ENCODE data around the gene HYDIN. TPM values are rescaled to one million over a fixed set of nuclear protein-coding genes. Genes with fewer than 3 reads are reported as not detected.

The HYDIN gene
- polyA plus RNA-seq (2013): 0.12 and 0.18 TPM in 2 replicates

GRCh38 chr16:71230122-71230845, at the start of gene HYDIN:
TSS of gene HYDIN (minus strand) at chr16:71230722. CDS start at chr16:71186895, 43,827 bp downstream.
- H4K8ac ChIP-seq (ENCODE audit: low read depth, low read length): peak within 1 kb of the TSS; percentile 9
- no peak within 1 kb of the TSS for H3K27ac ChIP-seq (ENCODE audit: low read depth, low read length)
- H3K23ac ChIP-seq (ENCODE audit: low read length): no peak within 1 kb of the TSS
- H3K27me3 ChIP-seq (ENCODE audit: insufficient read depth, low read length): no peaks in the 10 kb centered on the region
- H3K4me2 ChIP-seq (ENCODE audit: low read length): peak within 1 kb of the TSS; percentile 93
- no peaks in the 10 kb centered on the region for H3K36me3 ChIP-seq (ENCODE audit: control insufficient read depth in 1 of 2, insufficient read depth in 2 of 2, low read length in 2 of 2)
- H3K14ac ChIP-seq (ENCODE audit: low read length): no peak within 1 kb of the TSS
- H3K9me3 ChIP-seq (ENCODE audit: insufficient read depth, low read depth, low read length): no peaks in the 10 kb centered on the region
- no peak within 1 kb of the TSS for H3K18ac ChIP-seq (ENCODE audit: low read length)
- H2BK12ac ChIP-seq (ENCODE audit: low read length): no peak within 1 kb of the TSS
- H2BK5ac ChIP-seq (ENCODE audit: low read depth, low read length, poor library complexity): no peak within 1 kb of the TSS
- no peak within 1 kb of the TSS for H3K9ac ChIP-seq (ENCODE audit: low read length)
- H2AFZ ChIP-seq (ENCODE audit: insufficient read depth, low read length, poor library complexity): peak within 1 kb of the TSS; percentile 37
- peak within 1 kb of the TSS; percentile 52 for H3K4me3 ChIP-seq (ENCODE audit: low read depth, low read length)
- H3K4ac ChIP-seq (ENCODE audit: low read depth, low read length): no peak within 1 kb of the TSS
- DNase-seq: peak; percentile 91 to 95
- WGBS (ENCODE audit: extremely low coverage, insufficient coverage, insufficient read length): no CpG with 5 or more reads among the region's 38 CpGs
- no peak within 1 kb of the TSS for H2AK5ac ChIP-seq (ENCODE audit: low read length)
- no peaks in the 10 kb centered on the region for H3K4me1 ChIP-seq (ENCODE audit: control insufficient read depth in 1 of 2, insufficient read depth in 2 of 2, low read length in 2 of 2)
- H4K12ac ChIP-seq (ENCODE audit: low read depth, low read length): no peak within 1 kb of the TSS
- no peaks in the 10 kb centered on the region for H3K79me2 ChIP-seq (ENCODE audit: control insufficient read depth, insufficient read depth, low read length, poor library complexity)
- H4K91ac ChIP-seq (ENCODE audit: low read depth, low read length): no peak within 1 kb of the TSS
- no peaks in the 10 kb centered on the region for H3K79me1 ChIP-seq (ENCODE audit: low read length)
- no peak within 1 kb of the TSS for H2BK120ac ChIP-seq (ENCODE audit: insufficient read depth, low read length, poor library complexity)

DNA sequence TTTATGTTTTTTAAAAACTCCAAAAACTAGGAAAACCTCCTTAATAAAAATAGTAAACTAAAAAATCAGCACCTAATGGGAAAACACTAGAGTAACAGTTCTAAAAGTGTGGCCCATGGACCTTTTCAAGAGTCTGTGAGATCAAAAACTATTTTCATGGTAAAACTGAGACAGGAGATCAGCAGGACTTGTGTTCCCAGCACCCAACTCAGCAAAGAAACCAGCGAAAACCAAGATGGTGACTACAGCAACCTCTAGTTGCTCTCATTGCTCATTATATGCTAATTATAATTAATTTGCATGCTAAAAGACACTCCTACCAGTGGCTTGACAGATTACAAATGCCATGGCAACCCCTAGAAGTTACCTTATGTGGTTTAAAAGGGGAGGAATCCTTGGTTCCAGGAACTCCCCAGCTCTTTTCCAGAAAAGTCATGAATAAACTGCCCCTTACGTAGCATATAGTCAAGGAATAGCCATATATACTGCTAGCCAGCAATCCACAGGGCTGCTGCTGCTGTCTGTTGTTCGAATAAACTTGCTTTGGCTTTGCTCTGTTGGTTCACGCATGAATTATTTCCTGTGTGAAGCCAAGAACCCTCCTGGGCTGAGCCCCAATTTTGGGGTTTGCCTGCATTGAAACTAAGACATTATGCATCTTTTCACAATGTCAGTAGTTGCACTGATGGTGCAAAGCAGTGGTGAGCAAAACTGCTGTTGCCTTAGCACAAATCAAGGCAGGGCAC, 46.2 kb upstream of the HYDIN start:
- Histone ChIP-seq H4K8ac (ENCODE audit: low read depth, low read length) (no peak overlapping the region), H3K4ac (ENCODE audit: low read depth, low read length) (no peak overlapping the region), H3K14ac (ENCODE audit: low read length) (no peak overlapping the region), H3K4me2 (ENCODE audit: low read length) (no peak overlapping the region), H3K27ac (ENCODE audit: low read depth, low read length) (no peak overlapping the region), H3K9ac (ENCODE audit: low read length) (no peak overlapping the region), H3K18ac (ENCODE audit: low read length) (no peak overlapping the region), H3K27me3 (ENCODE audit: insufficient read depth, low read length) (no peaks in the 10 kb centered on the region), H4K91ac (ENCODE audit: low read depth, low read length) (no peak overlapping the region), H3K4me1 (ENCODE audit: control insufficient read depth in 1 of 2, insufficient read depth in 2 of 2, low read length in 2 of 2) (no peaks in the 10 kb centered on the region), H2BK5ac (ENCODE audit: low read depth, low read length, poor library complexity) (no peak overlapping the region), H3K4me3 (ENCODE audit: low read depth, low read length) (no peak overlapping the region), H3K9me3 (ENCODE audit: insufficient read depth, low read depth, low read length) (no peaks in the 10 kb centered on the region), H2BK120ac (ENCODE audit: insufficient read depth, low read length, poor library complexity) (no peak overlapping the region), H4K12ac (ENCODE audit: low read depth, low read length) (no peak overlapping the region), H3K79me1 (ENCODE audit: low read length) (no peaks in the 10 kb centered on the region), H2AFZ (ENCODE audit: insufficient read depth, low read length, poor library complexity) (no peak overlapping the region), H3K36me3 (ENCODE audit: control insufficient read depth in 1 of 2, insufficient read depth in 2 of 2, low read length in 2 of 2) (no peaks in the 10 kb centered on the region), H3K23ac (ENCODE audit: low read length) (no peak overlapping the region), H3K79me2 (ENCODE audit: control insufficient read depth, insufficient read depth, low read length, poor library complexity) (no peaks in the 10 kb centered on the region), H2AK5ac (ENCODE audit: low read length) (no peak overlapping the region), H2BK12ac (ENCODE audit: low read length) (no peak overlapping the region)
- no peak for DNase-seq
- no CpG with 5 or more reads among the region's 4 CpGs for WGBS (ENCODE audit: extremely low coverage, insufficient coverage, insufficient read length)

DNA sequence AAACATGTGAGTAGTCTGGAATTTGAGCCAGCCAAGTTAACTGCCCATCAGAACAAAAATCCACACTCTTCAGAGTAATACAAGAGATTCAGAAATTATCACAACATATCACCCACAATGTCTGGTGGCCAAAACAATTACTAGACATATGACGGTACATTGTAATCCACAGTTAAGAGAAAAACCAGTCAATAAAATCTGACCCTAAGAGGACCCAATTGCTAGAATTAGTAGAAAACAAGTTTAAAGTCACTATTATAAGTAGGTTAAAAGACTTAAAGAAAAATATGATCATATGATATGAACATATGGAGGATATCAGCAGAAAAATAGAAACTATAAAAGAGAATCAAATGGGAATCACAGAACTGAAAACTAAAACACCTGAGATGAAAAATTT, 42.9 kb upstream of the HYDIN start:
- Histone ChIP-seq H3K79me1 (ENCODE audit: low read length) (no peaks in the 10 kb centered on the region), H4K12ac (ENCODE audit: low read depth, low read length) (no peak overlapping the region), H2BK12ac (ENCODE audit: low read length) (no peak overlapping the region), H4K8ac (ENCODE audit: low read depth, low read length) (no peak overlapping the region), H3K4me2 (ENCODE audit: low read length) (no peak overlapping the region), H3K9me3 (ENCODE audit: insufficient read depth, low read depth, low read length) (no peaks in the 10 kb centered on the region), H2AK5ac (ENCODE audit: low read length) (no peak overlapping the region), H3K79me2 (ENCODE audit: control insufficient read depth, insufficient read depth, low read length, poor library complexity) (no peaks in the 10 kb centered on the region), H4K91ac (ENCODE audit: low read depth, low read length) (no peak overlapping the region), H3K27ac (ENCODE audit: low read depth, low read length) (no peak overlapping the region), H2AFZ (ENCODE audit: insufficient read depth, low read length, poor library complexity) (no peak overlapping the region), H3K9ac (ENCODE audit: low read length) (no peak overlapping the region), H3K36me3 (ENCODE audit: control insufficient read depth in 1 of 2, insufficient read depth in 2 of 2, low read length in 2 of 2) (no peaks in the 10 kb centered on the region), H3K4me3 (ENCODE audit: low read depth, low read length) (no peak overlapping the region), H3K23ac (ENCODE audit: low read length) (no peak overlapping the region), H3K14ac (ENCODE audit: low read length) (no peak overlapping the region), H2BK5ac (ENCODE audit: low read depth, low read length, poor library complexity) (no peak overlapping the region), H2BK120ac (ENCODE audit: insufficient read depth, low read length, poor library complexity) (no peak overlapping the region), H3K27me3 (ENCODE audit: insufficient read depth, low read length) (no peaks in the 10 kb centered on the region), H3K4ac (ENCODE audit: low read depth, low read length) (no peak overlapping the region), H3K4me1 (ENCODE audit: control insufficient read depth in 1 of 2, insufficient read depth in 2 of 2, low read length in 2 of 2) (no peaks in the 10 kb centered on the region), H3K18ac (ENCODE audit: low read length) (no peak overlapping the region)
- WGBS (ENCODE audit: extremely low coverage, insufficient coverage, insufficient read length): no CpG with 5 or more reads among the region's 1 CpG
- no peak for DNase-seq

GRCh38 chr16:71264299-71264698, 33.8 kb upstream of the HYDIN start:
- H3K79me2 ChIP-seq (ENCODE audit: control insufficient read depth, insufficient read depth, low read length, poor library complexity): no peaks in the 10 kb centered on the region
- H3K4me2 ChIP-seq (ENCODE audit: low read length): no peak overlapping the region
- H2AFZ ChIP-seq (ENCODE audit: insufficient read depth, low read length, poor library complexity): no peak overlapping the region
- no peak overlapping the region for H2BK12ac ChIP-seq (ENCODE audit: low read length)
- no peak overlapping the region for H2BK120ac ChIP-seq (ENCODE audit: insufficient read depth, low read length, poor library complexity)
- H2BK5ac ChIP-seq (ENCODE audit: low read depth, low read length, poor library complexity): no peak overlapping the region
- H4K12ac ChIP-seq (ENCODE audit: low read depth, low read length): no peak overlapping the region
- no peak overlapping the region for H3K4ac ChIP-seq (ENCODE audit: low read depth, low read length)
- H3K79me1 ChIP-seq (ENCODE audit: low read length): no peaks in the 10 kb centered on the region
- H3K27ac ChIP-seq (ENCODE audit: low read depth, low read length): no peak overlapping the region
- H4K8ac ChIP-seq (ENCODE audit: low read depth, low read length): no peak overlapping the region
- H3K23ac ChIP-seq (ENCODE audit: low read length): no peak overlapping the region
- no peaks in the 10 kb centered on the region for H3K36me3 ChIP-seq (ENCODE audit: control insufficient read depth in 1 of 2, insufficient read depth in 2 of 2, low read length in 2 of 2)
- H3K4me3 ChIP-seq (ENCODE audit: low read depth, low read length): no peak overlapping the region
- H2AK5ac ChIP-seq (ENCODE audit: low read length): no peak overlapping the region
- H3K4me1 ChIP-seq (ENCODE audit: control insufficient read depth in 1 of 2, insufficient read depth in 2 of 2, low read length in 2 of 2): no peaks in the 10 kb centered on the region
- no peaks in the 10 kb centered on the region for H3K9me3 ChIP-seq (ENCODE audit: insufficient read depth, low read depth, low read length)
- no peak overlapping the region for H4K91ac ChIP-seq (ENCODE audit: low read depth, low read length)
- no CpG with 5 or more reads among the region's 3 CpGs for WGBS (ENCODE audit: extremely low coverage, insufficient coverage, insufficient read length)
- DNase-seq: no peak
- no peak overlapping the region for H3K18ac ChIP-seq (ENCODE audit: low read length)
- H3K9ac ChIP-seq (ENCODE audit: low read length): no peak overlapping the region
- H3K14ac ChIP-seq (ENCODE audit: low read length): no peak overlapping the region
- H3K27me3 ChIP-seq (ENCODE audit: insufficient read depth, low read length): no peaks in the 10 kb centered on the region
